ENCODE measurements around the gene CEP162. TPM values are rescaled to one million over a fixed set of nuclear protein-coding genes. Genes with fewer than 3 reads are reported as not detected.

The CEP162 gene
- total and polyA plus RNA-seq, 2 of the 8 experiments (the other 6 are each of a cell fraction or from before 2014, with no cell fraction given): 1.3 to 10.6 TPM

DNA sequence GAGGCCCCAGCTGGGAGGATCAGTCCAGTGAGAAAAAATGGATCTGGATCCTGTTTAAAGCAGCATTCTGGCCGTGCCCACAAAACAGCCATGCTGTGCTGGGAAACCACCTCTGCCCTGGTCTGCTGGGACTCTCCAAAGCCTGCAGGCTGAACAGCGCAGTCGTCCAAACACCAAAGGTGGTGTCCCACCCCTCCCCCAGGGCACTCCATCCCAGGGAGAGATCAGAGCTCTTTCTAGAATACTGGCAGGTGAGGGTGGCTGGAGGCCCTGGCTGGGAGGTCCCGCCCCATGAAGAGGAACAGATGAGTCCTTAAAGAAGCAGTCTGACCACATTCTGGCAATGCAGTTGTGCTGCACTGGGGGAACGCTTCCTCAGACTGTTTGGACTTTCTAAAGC, 109.3 kb downstream of the CEP162 start:
- no peak overlapping the region for H3K27ac ChIP-seq (ENCODE audit: low read depth, low read length)

More for the DNA sequence above, 109.3 kb downstream of the CEP162 start:
- Histone ChIP-seq H3K56ac (replicated peaks; ENCODE audit: insufficient read length, low read depth, low read length) (no peak overlapping the region), H3K14ac (ENCODE audit: insufficient read length) (no peak overlapping the region), H3K4ac (replicated peaks; ENCODE audit: insufficient read length, low read depth, low read length) (no peak overlapping the region), H2AFZ (ENCODE audit: low read length) (no peak overlapping the region), H2BK120ac (replicated peaks; ENCODE audit: low read depth, low read length) (no peak overlapping the region), H4K5ac (ENCODE audit: insufficient read length, low read depth, low read length) (no peak overlapping the region), H3K9me3 (ENCODE audit: insufficient read depth in 2 of 2, low read depth in 1 of 2, low read length in 1 of 2) (no peaks in the 10 kb centered on the region), H2BK12ac (ENCODE audit: low read depth, low read length) (no peak overlapping the region), H3K27me3 (replicated peaks in 1 of 4; ENCODE audit: control insufficient read depth in 3 of 4, extremely low read depth in 1 of 4, insufficient read depth in 3 of 4, low read length in 3 of 4) (no peaks in the 10 kb centered on the region), H2AK5ac (ENCODE audit: low read depth, low read length) (no peak overlapping the region), H3K18ac (ENCODE audit: extremely low read depth, low read length) (no peak overlapping the region), H3K4me2 (ENCODE audit: insufficient read depth in 1 of 2, low read depth in 2 of 2, low read length in 2 of 2) (no peak overlapping the region), H3K36me3 (ENCODE audit: control insufficient read depth in 2 of 4, insufficient read depth in 4 of 4, low read length in 3 of 4) (no peaks in the 10 kb centered on the region), H2BK5ac (ENCODE audit: low read depth, low read length) (no peak overlapping the region), H4K8ac (ENCODE audit: extremely low read depth, insufficient read depth, low read length) (peak overlapping the region; percentile 62), H3K9ac (replicated peaks in 1 of 4; ENCODE audit: extremely low read depth in 1 of 4, low read depth in 3 of 4, low read length in 3 of 4) (no peak overlapping the region), H4K91ac (replicated peaks; ENCODE audit: insufficient read length, low read length) (no peak overlapping the region), H3K79me1 (ENCODE audit: low read depth, low read length) (no peaks in the 10 kb centered on the region), H2BK15ac (ENCODE audit: low read length) (no peak overlapping the region), H3K23ac (ENCODE audit: insufficient read length) (no peak overlapping the region), H3K4me1 (replicated peaks in 1 of 4; ENCODE audit: control insufficient read depth in 3 of 4, insufficient read depth in 4 of 4, low read length in 3 of 4) (no peaks in the 10 kb centered on the region), H4K20me1 (replicated peaks in 1 of 2; ENCODE audit: control insufficient read depth in 1 of 2, insufficient read depth in 2 of 2, low read length in 2 of 2) (no peaks in the 10 kb centered on the region), H3K23me2 (ENCODE audit: low read depth, low read length) (no peaks in the 10 kb centered on the region; the same call in 1 of the 2 replicates), H3K79me2 (ENCODE audit: control insufficient read depth in 1 of 2, insufficient read depth in 2 of 2, low read length in 2 of 2) (no peaks in the 10 kb centered on the region), H2BK20ac (ENCODE audit: low read length) (no peak overlapping the region), H3K4me3 (ENCODE audit: extremely low read depth in 1 of 4, insufficient read depth in 2 of 4, low read depth in 3 of 4, low read length in 4 of 4) (no peak overlapping the region)
- DNase-seq (ENCODE audit: low read depth in 1 of 2, low spot score in 2 of 2) (no peak), FAIRE-seq (no peak)
- ChIA-PET POLR2A (ENCODE audit: partially characterized antibody) (no interaction called here), CTCF (ENCODE audit: partially characterized antibody) (interaction anchor here (1.7 to 3.1 kb wide), 4 partner anchors 8 to 229 kb away, joined by 5 to 15 read pairs (median 6); no protein-coding TSS in a partner anchor)
- 92% methylated on average over 5 of the region's 5 CpGs; no CpG with 5 or more reads in 1 of the 2 experiments for WGBS, 2 experiments (ENCODE audit: extremely low coverage in 1 of 2, insufficient coverage in 1 of 2, insufficient read length in 1 of 2, insufficient replicate concordance in 2 of 2, low coverage in 1 of 2, low lambda C conversion rate in 2 of 2, missing lambda C conversion rate in 1 of 2)

All from H1 (cell line).